Measurements from ENCODE around the gene NLGN2. TPM values are rescaled to one million over a fixed set of nuclear protein-coding genes. Genes with fewer than 3 reads are reported as not detected.

Gene NLGN2
- total RNA-seq, 1 donor from 2014 or later, result 8.8 TPM

DNA sequence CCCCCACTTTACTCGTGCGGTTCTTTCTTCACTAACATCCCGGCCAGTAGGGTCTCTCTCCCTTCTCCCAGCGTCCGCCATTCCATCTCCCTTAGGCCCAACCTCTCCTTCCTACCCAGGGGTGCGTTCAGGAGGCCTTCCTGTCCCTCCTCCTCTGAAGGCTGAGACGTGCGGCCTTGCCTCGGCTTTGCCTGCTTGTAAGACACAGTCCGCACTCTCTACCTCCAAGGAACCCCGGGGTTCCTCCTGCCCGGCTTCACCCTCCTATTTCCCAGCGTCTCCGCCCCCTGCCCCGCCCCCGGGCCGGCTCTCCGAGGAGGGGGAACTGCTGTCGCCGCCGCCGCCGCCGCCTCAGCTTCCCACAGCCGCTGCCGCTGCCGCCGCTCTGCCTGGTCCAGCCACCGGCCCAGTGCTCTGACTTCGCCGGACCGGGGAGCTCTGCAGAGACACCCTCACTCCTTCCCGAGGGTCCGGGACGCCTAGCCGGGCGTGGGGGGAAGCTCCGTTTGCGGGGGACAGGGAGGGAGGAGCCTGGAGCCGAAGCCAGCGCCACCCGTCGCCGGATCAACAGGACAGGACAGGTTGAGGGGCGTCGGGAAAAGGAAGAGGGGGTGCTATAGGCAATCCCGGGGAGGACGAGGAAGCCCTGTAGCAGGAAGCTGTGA is 30.4 kb downstream of the NLGN2 start:
- DNase-seq, result no peak

DNA sequence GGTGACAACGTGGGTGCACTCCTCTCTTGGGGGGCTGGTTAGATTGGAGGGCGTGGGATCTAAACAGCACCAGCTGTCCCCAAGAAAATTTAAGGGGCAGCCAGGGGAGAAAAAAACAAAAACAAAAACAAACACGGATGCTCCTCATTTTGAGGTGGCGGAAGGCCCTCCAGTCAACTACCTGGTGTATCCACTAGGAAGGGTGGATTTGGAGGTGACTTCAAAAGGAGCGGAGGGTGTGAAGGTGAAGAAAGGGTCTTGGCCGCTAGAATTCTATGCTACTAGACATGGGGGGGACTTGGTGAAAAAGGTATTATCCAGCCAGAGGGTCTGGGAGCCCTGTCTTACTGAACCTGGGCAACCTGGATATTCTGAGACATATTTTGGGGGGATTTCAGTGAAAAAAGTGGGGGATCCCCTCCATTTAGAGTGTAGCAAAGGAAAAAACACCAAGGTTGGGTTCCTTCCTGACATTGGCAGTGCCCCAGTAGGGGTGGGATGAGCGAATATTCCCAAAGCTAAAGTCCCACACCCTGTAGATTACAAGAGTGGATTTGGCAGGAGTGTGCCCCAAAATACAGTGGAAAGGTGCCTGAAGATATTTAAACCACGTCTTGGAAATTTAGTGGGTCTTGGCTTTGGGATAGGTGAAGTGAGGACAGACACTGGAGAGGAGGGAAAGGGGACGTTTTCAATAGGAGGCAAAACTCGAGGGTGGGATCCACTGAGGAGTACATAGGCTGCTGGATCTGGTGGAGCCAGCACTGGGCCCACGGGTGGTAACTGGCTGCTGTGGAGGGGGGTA is 31.2 kb downstream of the NLGN2 start:
- DNase-seq, result no peak

DNA sequence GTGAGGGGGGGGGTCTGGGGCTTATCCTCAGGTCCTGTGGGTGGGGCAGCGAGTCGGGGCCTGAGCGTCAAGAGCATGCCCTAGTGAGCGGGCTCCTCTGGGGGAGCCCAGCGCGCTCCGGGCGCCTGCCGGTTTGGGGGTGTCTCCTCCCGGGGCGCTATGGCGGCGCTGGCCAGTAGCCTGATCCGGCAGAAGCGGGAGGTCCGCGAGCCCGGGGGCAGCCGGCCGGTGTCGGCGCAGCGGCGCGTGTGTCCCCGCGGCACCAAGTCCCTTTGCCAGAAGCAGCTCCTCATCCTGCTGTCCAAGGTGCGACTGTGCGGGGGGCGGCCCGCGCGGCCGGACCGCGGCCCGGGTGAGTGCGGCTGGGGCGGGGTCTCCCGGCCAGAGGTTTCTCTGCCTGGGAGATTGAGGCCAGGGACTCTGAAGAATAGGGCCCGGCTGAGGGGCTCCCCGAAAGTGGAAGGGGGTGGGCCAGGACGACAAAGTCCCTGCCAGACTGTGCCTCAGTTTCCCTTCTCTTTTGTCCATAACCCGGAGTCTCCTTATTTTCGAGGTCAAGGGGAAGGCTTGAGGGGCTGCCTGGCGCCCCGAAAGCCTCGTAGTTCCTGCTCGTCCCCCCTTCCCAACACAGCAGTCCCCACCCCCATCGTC is 31.9 kb downstream of the NLGN2 start, which contains the start of gene FGF11:
TSS of gene FGF11 (plus strand) at position 51 of the 651 bp plus-strand sequence. CDS start at position 160, 109 bp downstream.
- DNase-seq, result no peak

DNA sequence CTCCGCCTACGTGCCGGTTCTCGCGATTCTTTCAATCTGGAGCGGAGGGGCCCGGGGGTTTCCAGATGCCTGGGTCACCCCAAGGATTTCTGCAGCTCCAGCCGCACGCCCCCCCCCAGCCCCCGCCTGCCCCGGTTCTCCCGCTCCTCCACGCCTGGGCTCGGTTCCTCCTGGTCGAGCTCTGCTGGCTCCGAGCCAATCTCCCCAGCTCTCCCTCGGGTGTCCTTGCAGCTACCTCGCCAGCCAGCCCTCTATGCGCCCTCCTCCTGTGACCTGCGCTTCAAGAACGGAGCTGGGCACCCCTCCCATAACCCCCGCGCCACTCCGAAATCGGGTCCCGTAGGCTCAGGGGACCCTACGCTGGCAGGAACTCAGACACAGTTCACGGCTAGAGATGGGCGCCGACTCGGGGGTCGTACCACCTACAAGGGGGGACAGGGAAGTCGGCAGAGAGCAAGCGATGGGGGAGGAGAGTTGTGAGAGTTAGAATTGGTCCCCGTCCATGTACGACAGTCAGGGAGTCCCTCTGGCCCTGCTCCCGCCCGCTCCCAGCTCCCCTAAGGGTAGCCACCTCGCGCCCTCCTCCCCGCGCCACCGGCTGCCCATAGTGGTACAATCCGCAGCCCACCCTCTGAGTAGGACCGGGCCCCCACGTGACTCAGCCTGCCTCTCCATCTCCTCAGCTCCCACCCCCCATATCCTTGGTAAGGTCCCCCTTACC is 32.6 kb downstream of the NLGN2 start:
- DNase-seq, result no peak

DNA sequence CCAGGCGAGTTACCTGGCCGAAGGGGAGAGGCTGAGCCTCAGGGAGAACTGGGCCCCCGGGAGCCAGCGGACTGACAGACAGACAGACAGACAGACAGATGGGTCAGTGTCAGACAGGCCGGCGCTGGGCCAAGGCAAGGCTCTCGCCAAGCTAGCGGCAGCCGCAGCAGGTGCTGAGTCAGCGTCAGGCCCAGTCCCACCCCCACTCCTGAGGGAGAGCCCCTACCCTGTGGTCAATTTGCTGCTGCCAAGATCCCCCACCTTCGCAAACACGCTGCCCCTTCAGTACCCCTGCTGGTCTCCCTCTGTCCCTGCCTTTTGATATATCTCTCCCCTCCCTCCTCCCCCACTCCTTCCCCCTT is 33.2 kb downstream of the NLGN2 start:
- no peak for DNase-seq

DNA sequence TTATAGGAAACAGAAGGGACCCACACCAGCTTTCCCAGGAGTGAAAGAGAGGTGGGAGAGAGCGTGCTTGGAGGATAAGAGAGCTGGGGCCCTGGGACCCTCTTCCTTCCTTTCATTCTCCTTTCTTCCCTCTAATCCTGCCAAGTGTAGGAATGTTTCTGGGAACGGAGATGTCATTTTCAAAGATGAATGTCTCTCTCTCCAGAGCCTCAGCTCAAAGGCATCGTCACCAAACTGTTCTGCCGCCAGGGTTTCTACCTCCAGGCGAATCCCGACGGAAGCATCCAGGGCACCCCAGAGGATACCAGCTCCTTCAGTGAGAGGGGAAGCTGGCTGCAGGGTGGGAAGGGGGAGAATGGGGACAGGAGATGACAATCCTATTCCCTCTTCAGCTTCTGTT is 33.6 kb downstream of the NLGN2 start:
- DNase-seq, result no peak

DNA sequence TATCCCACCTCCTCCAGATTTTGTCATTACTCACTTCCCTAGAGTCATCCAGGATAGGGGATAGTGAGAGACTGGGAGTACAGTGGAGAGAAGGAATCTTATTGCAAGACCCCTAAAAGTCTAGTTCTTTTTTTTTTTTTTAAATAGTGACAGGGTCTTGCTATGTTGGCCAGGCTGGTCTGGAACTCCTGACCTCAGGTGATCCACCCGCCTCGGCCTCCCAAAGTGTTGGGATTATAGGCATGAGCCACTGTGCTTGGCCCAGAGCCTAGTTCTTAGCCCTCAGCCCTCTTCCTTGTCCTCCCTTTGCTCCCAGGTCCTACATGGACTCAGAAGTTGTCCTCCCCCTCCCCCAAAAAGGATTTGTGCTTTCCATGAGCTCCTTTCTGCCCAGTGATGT is 34.5 kb downstream of the NLGN2 start:
- no peak for DNase-seq

DNA sequence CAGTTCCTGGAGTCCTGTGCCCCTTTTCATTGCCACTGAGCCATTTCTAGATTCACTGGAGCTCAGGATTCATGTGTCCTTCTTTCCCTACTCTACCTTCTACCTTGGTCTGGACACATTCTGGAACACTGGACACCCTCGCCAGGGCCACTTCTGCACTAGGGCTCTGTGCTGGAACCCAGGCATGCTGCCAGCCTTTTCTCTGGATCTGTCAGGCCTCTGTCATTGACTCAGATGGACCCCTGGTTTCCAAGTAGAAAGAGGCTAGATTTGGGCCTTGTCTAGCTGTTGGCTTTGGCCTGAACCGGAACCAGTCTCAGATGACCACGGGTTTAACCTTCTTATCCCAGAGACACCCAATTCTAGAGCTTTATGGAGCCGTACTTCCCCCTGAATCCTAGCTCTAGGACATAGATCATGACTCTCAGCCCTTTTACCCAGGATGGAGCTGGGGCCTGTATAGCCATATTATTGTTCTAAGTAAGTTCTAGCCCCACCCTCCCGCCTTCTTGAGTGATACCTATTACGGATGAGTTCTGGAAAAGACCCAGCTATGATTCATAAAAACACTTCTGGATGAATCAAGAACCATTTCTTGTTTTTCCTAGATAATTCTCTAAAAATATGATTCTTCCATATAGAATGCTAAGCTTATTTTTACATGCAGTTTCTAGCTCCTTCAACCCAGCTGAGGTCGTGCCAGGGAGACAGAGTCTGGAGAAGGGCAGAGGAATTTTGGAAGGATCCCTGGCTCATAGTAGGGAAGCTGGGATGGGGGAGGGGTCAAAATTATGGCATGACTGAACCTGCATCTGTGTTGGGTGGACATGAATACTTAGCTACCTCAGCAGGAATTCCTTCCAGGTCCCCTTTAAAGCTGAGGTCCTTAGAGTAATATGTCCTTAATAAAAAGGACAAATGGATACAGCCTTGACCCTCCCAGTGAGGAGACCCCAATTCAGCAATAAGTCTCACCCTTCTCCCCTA is 36.1 kb downstream of the NLGN2 start:
- no peak for DNase-seq

DNA sequence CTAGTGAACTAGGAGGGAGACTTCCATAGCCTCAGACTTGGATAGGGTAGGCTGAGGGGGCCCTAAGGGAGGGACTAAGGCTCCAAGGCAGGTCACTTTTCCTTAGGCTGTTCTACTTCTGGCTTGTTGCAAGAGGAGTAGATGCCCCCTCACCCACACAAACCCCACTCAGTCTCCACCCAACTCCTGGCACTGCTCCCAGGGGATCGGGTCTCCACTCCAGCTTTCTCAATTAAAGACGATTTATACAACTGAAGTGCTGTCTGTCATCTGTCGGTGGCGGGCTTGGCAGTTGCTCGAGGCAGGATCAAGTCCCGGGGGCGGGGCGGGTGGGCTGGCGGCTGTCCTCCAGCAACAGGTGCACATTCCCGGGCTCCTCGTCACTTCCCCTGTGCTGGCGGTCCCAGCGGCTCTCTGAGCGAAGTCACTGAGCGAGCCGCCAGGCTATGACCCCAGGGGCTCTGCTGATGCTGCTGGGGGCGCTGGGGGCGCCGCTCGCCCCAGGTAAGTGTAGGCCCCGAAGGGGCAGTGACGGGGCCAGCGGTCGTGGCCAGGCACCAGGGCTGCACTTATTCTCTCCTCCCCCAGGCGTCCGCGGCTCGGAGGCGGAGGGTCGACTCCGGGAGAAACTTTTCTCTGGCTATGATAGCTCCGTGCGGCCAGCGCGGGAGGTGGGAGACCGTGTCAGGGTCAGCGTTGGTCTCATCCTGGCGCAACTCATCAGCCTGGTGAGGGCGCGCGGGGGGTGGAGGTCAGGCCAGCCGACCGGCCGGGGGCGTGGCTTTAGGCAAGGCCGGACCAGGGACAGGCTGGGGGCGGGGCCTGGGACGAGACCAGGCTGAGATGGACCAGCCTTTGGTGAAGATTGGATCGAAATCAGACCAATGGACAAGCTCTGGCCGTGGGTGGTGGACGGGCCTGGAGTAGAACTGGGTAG is 37.3 kb downstream of the NLGN2 start, which contains the start of gene CHRNB1:
TSS of gene CHRNB1 (plus strand) at position 380 of the 937 bp plus-strand sequence. CDS start at position 447, 67 bp downstream.
- DNase-seq, result no peak

DNA sequence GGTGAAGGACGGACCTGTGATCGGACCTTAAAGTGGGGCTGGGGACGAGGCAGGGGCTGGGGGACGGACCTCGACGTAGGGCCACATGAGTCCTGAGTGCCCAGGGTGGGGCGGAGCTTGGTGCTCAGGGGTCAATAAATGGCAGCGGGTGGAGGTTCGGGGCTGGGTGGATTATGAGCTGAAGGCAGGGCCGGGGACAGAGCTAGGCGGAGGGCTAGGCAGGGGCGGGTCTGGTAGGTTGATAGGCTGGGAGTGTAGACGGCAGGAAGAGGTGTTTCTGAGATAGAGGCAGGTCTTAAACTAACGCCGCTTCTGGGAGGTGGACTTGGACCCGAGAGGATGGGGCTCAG is 37.9 kb downstream of the NLGN2 start:
- DNase-seq, result no peak

DNA sequence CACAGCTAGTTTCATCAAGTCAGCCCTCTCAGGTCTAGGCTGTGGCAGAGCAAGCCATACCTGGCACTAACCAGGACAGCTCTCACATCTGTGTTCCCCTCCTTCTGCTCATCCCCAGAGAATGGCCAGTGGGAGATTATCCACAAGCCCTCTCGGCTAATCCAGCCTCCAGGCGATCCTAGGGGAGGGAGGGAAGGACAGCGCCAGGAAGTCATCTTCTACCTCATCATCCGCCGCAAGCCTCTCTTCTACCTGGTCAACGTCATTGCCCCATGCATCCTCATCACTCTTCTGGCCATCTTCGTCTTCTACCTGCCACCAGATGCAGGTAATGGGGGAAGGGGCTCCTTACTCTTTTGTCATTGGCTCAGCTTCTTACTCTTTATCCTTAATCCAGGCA is 40.8 kb downstream of the NLGN2 start:
- DNase-seq, result no peak

DNA sequence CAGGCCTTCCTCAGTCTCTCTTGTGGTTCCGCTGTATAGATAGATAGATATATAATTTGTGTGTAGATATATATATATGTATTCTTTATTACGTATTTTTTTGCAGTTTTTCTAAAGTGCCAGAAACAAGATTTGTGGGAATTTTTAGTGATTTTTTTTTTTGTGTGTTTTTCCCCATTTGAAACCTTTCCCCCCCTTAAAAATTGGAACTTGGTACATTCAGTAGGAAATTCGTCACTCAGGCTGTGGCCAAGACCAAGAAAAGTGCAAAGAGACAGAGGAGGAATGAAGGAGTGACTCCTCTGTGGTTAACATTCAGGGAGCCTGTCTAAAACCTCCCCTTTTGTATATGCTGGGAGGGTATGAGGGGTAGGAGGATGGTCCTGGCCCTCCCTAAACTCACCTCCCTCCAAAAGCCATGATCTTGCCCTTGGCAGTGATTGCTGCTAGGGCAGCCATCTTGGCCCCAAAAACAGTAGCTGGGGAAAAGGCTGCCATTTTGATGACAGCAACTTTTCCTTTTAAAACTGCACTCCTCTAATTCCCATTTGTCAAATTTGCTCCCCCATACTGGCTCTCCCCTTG is 52.4 kb downstream of the NLGN2 start:
- DNase-seq, result no peak

DNA sequence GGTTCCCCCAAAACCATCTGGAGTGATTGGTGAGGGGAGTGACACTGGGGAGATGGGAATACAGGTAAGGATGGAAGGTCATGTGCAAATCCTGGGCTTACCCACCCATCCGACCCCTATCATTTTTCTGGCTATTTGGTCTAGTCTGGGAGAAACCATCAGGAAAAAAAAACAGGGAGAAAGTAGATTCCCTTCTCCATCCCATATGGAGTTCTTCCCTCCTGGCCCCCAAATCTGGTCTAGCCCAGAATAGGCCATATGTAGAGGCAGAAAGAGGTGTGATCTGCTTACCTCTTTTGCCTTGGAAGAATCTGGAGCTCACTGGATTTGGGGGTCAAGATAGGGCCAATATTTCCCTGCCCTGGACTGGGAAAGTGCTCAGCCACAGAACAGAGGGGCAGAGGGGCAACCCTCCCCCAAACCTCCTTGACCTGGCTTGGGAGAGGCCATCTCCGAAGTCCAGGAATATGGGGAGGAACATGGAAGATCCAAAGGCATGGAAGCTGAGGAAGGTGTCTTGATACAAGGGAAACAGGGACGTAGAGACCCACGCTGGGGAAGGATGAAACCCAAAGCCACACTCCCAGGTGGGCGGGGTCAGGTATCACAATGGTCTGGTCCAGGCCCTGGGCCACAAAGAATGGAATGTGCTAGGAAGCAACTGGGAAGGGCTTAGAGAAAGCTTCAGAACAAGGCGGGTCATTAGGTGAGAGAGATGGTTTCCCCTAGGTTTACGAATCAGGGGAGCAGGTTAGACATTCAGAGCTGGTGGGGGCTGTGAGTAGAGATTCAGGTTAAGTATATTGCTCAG is 53.4 kb downstream of the NLGN2 start:
- no peak for DNase-seq

DNA sequence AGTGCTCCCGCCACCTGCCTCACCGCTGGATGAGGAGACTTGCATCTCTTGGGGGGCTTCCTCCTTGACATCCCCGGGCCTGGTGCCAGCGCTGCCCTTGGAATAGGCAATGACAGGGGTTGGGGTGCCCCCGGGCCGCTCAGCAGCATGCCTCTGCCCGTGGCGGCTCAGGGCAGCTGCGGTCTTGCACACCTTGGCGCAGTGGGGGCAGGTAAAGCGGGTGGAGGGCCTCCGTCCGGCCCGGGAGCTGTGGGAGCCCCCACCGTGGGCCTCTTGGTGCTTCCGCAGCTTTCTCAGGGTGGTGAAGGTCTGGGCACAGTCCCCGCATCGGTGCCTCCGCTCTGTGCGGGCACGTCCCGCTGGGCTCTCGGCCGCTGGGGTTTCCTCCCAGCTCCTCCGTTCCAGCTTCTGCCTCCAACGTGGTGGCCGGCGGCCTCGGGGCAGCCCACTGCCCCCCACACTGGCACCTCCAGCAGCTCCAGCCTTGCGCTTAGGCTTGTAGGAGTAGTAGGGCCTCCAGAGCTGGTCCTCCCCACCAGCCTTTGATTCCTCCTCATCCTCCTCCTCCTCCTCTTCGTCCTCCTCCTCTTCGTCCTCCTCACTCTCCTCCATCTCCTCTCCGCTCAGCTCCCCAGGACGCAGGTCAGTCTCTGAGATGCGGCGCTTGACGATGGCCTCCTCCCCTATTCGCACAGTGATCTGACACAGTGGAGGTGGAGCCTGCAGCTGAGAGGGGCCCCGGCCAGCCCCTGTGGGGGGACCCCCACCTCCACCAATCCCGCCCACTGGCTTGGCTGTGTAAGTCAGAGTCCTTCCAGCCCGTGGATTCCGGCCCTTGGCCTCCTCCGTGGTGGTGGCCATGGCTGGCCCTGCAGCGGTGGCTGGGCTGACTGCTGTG is 55.1 kb downstream of the NLGN2 start:
- DNase-seq, result no peak

DNA sequence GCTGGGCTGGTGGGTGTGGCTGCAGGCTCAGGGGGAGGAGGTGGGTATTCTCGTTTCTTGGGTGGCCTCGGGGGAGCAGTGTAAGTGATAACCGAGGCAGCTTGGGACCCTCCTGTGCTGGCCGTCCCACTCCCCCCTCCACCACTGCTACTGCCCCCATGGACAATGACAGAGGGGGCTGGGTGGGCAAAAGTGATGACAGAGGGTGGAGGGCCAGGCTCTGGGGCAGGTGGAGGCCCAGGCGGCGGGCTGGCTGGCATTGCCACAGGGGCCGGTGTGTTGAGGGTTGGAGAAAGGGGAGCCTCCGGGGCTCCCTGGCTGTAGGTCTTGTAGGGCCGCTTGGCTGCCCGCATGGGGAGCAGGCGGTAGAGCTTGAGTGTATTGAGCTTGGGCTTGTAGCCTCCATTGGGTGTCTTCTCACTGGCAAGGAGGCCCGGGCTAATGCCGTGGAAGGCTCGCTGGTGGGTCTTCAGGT is 55.8 kb downstream of the NLGN2 start:
- no peak for DNase-seq

DNA sequence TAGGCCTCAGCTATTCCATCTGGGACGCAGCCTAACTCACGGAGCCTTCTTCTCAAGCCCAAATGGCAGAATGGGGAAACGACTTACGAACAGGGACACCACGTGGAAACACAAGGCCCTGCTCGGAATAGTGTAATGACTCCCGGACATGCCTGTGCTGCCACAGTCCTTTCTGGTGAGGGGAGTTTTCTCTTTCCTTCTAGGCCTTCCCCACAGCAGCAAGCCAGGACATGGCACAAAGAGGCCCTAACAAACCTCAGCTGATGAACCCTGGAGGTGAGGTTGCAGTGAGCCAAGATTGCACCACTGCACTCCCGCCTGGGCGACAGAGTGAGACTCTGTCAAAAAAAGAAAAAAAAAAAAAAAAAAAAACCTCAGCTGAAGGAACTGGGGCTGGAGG is 56.4 kb downstream of the NLGN2 start:
- DNase-seq, result no peak

DNA sequence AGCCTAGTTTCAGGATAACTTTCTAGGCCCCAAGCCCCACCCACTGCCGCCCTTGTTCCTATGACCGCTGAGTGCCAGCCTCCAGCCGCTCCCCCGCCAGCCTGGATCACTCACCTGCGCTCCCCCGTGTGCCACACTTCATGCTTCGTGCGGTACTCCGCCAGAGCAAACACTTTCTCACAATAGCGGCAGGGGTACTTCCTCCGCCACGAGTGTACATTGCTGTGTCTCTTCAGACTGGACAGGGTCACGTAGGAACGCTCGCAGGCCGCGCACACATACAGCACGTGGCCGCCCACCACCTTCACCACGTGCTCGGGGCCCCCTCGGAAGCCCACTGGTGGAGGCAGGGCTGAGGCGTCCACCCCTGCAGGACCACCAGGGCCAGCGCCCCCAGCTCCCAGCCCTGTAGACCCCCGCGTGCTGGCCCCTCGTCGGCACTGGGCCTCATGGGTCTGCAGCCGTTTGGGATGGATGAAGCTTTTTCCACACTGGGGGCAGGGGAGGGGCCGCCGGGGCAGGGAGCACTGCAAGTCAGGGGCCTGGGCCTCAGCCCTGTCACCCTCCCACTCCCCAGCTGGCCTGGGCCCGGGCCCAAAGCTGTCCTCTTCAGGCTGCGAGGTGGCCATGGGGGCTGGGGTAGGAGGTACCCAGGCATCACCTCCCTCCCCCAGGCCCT is 58.1 kb downstream of the NLGN2 start:
- DNase-seq, result no peak
